HG03196 (cell line): ENCODE results near the gene S100A5.
"Not testable (repeated sequence)": the region's sequence is repeated elsewhere in the genome, so short reads cannot be mapped to it uniquely, and the experiment has no call there.

Experiments
- ATAC-seq: cut with Tn5 transposase; IDR thresholded peaks from one replicate; pipeline ENCODE4 v1.9.1; 2021; ENCODE audit not compliant: unreplicated experiment

Gene S100A5

DNA sequence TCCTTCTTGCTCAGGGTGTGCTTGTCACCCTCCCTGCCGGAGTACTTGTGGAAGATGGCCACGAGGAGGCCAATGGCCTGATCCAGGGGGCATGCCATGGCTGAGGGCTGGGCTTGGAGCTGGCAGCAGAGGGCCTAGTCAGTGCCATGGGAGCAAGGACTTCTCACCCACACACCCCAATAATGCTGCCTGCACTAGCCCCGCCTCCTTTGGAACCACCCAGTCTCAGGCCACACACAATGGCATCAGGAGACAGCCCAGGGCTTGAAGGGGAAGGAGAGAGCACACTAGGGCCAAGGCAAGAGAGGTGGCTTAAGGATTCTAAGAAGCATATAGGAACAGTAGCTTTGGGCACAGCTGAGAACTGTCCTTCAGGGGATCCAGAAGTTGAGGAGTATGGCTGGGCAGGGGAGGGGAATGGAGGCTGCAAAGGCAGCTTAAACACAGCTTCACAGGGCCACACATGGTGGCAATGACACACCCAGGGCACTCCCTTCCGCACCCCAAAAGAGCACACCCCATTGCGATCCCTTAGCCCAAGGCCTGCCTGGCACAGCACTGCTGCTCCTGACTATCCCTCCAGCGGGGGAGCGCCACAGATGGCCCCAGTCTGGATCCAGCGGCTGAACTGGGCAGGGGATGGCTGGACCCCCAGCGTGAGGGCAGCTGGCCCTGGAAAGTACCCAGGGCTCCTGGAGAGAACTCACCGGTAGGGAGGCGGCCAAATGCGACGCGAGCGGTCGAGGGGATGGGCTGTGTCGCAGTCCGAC is 5.3 kb downstream of the S100A5 start, which contains the start of gene S100A6:
Gene S100A6, minus strand, starts transcription at position 750 of the 770 bp plus-strand sequence. Its CDS starts 652 bp downstream, at position 98.
- ATAC-seq, result no peak

DNA sequence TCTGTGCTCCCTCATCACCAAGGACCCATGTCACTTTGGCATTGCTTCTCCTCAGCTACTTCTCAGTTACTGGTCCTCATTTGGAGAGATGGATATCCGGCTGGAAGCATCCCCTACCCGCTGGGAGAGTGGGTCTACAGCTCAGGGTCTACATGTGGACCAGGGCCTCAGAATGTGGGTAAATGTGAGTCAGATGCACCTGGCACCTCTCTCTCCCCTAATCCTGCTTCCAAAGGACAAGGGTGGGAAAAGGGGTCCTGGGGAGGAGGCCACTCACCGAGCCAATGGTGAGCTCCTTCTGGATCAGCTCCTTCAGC is 5.9 kb downstream of the S100A5 start:
- ATAC-seq, result no peak

DNA sequence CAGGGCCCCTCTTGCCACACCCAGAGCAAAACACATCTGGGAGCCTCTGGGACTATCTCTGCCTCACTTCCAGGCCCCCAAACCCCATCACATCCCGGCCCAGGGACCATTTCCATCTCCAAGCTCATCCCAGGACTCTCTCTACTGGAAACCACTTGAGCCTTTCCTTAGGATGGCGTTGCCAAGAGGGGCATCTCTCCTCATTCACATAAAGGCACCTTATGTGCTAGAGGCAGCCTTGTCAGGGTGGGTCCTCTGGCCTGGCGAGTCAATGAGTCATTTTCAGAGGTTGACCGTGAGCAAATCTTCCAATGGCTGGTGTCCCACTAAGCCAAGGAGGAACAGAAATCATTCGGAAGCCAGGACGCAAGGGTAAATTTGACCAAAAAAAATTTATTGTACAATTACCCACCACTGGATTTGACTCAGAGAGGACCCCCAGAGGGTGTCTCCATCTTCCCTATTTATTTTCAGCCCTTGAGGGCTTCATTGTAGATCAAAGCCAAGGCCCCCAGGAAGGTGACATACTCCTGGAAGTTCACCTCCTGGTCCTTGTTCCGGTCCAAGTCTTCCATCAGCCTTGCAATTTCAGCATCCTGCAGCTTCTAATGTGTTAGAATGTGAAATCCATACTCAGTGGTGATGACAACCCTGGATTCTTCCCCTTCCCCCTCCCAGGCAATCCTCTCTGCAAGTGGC is 6.4 kb downstream of the S100A5 start:
- no peak for ATAC-seq

DNA sequence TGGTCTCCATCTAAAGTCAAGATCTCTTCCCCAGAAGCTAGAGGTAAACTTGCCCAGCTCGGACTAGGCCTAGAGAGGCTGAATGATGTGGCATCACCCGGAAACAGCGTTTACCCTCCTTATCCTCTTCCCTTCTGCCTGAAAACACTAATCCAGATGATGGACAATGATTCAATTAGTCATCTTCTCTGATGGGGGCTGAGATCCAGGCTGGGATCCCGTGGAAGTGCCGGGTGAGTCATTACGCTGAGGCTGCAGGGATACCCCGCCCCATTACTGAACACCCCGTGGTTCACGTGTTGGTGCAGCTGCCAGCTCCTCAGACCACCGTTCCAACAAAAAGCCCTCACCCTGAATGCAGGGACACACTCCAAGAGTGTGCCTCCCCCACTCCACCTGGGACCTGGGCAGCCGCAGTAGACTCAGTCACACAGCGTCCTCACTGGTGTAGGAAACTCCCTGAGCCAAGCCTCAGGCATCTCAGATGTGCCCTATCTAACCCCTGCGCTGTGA is 7.0 kb downstream of the S100A5 start:
- ATAC-seq, result no peak

- ATAC-seq, result no peak
Observed at GRCh38 chr1:153532769-153533599, 7.8 kb downstream of the S100A5 start.

DNA sequence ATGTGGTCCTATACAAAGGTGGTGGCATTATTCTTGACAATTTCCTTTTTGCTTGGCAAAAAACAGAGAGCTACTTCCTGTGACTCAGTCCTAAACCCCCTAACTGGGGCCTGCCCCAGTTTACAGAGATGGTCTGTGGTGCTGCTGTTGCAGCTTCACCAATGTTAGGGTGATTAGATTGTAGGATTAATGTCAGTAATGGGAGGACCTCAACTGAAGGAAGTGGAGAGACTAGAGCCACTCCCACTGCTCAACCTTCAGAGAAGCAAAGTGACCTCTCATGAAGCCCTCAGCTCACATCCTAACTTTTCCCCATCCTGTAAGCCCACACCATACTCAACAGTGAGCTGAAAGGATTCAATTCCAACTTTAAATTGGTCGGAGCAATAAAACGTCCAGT is 8.6 kb downstream of the S100A5 start:
- ATAC-seq, result no peak

- ATAC-seq, result no peak
Observed at GRCh38 chr1:153531638-153532037, 9.1 kb downstream of the S100A5 start.

DNA sequence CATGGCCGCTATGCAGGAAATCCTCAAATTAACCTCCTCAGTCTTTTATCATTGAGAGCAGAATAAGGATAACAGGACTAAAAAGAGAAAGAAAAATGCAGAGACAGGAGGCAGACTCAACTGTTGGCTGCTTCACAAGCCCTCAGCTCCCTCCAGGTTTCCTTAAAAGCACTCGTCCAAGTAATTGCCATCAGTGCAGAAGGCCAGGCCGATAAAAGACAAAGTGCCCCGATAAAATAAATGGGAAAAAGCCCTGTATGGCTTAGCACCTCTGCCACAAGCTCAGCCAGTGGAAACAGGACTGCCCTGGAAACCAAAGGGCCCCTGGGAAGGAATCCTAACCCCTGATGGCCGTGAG is 13.1 kb downstream of the S100A5 start:
- no peak for ATAC-seq

GRCh38 chr1:153527023-153527682 is 13.6 kb downstream of the S100A5 start:
- ATAC-seq, result no peak

DNA sequence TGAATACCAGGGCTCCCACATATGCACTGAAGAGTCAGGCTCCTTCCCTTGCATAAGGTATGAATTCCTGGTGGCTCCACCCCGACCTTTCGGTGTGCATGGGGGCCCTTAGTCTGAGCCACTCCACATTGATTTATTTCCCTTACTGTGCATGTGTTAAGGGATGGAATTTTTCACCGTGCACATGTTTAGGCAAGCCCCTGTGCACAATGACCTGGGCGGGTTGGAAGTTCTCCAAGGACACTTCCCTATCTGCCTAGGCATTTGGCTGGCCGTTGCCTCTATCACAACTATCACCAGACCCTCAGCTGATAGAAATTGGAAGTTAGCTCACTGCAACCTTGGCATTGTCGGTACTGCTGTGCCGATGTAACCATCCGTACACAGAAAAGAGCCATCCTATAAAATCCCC is 14.6 kb downstream of the S100A5 start:
- no peak for ATAC-seq

DNA sequence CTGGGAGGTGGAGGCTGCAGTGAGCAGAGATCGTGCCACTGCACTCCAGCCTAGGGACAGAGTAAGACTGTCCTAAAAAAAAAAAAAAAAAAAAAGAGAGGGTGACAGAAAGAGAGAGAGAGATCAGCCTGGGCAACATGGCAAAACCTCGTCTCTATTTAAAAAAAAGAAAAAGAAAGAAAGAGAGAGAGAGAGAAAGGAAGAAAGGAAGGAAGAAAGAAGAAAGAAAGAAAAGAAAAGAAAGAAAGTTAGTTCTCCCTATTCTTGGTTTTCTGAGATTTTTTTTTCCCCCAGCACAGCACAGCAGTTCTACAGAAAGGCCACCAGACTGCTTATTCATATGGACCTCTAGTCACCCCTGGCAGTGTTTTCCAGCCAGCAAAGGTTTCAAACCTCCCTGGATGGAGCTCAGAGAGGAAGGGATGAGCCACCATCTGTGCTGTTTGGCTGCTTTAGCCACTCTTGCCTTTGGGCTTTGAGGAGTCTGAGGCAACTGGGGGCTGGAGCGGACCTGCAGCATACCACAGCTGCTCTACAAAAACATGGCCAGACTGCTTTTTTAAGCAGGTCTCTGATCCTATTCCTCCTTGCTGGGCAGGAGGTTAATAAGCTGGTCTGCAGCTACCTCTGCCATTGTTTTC is 15.5 kb downstream of the S100A5 start:
- no peak for ATAC-seq

GRCh38 chr1:153522353-153523048 is 18.2 kb downstream of the S100A5 start:
- ATAC-seq, result not testable (repeated sequence)

DNA sequence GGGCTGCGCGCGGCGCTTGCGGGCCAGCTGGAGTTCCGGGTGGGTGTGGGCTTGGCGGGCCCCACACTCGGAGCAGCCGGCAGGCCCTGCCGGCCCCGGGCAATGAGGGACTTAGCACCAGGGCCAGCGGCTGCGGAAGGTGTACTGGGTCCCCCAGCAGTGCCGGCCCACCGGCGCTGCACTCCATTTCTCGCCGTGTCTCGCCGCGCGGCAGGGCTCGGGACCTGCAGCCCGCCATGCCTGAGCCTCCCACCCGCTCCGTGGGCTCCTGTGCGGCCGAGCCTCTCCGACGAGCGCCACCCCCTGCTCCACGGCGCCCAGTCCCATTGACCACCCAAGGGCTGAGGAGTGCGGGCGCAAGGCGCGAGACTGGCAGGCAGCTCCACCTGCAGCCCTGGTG is 18.9 kb downstream of the S100A5 start:
- not testable (repeated sequence) for ATAC-seq

GRCh38 chr1:153520818-153521476 is 19.8 kb downstream of the S100A5 start:
- ATAC-seq, result no peak

DNA sequence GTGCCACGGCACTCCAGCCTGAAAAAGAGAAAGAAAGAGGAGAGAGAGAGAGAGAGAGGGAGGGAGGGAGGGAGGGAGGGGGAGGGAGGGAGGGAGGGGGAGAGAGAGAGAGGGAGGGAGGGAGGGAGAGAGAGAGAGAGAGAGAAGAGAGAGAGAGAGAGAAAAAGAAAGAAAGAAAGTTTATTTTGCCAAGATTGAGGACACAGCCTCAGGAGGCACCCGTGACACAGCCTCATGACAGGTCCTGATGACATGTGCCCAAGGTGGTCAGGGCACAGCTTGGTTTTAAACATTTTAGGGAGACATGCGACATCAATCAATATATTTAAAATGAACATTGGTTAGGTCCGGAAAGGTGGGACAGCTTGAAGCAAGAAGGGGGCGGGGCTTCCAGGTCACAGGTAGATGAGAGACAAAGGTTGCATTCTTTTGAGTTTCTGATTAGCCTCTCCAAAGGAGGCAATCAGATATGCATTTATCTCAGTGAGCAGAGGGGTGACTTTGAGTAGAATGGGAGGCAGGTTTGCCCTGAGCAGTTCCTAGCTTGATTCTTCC is 20.5 kb downstream of the S100A5 start:
- not testable (repeated sequence) for ATAC-seq

GRCh38 chr1:153519242-153519641 is 21.5 kb downstream of the S100A5 start:
- ATAC-seq, result no peak

GRCh38 chr1:153515504-153516394 is 25.0 kb downstream of the S100A5 start:
- no peak for ATAC-seq

DNA sequence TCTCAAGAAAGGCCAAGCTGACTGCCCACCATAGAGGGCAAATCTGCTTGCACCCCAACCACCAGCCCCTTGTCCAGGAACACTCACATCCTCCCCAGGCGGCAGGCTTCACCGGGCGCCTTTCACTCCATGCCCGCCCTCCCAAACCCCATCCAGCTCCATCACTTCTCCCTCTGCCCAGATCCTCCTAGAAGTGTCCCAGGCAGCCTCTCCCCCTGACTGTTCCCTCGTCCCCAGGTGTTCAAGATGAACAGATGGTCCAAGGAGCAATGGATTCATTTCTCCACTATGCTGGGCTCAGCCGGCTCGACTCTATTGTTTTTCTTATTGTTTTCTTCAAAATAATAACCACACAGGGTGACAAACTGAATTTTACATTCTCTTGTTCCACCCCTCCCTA is 27.1 kb downstream of the S100A5 start:
- no peak for ATAC-seq
